Measurements from ENCODE around the gene KCTD2. TPM values are rescaled to one million over a fixed set of nuclear protein-coding genes. Genes with fewer than 3 reads are reported as not detected.

KCTD2 gene
- total RNA-seq, 4 donors from 2014 or later: 23.6 to 46.1 (median 34.6) TPM

GRCh38 chr17:75047398-75048098 lies 523 bp downstream of the KCTD2 start:
- TF ChIP-seq CTCF (IDR thresholded peaks at IDR 0.05): no peak

GRCh38 chr17:75048249-75048878 lies 1.3 kb downstream of the KCTD2 start:
- no peak for DNase-seq (ENCODE audit: low spot score)
- peak; percentile 35 for ATAC-seq (ENCODE audit: low FRiP score)

More at GRCh38 chr17:75047398-75048098, 523 bp downstream of the KCTD2 start:
- DNase-seq (ENCODE audit: low spot score) (no peak), ATAC-seq (ENCODE audit: low FRiP score) (peak; percentile 1)

GRCh38 chr17:75049057-75049456 lies 2.0 kb downstream of the KCTD2 start:
- DNase-seq (ENCODE audit: low spot score): no peak
- ATAC-seq (ENCODE audit: low FRiP score): no peak
- no peak for TF ChIP-seq CTCF (IDR thresholded peaks at IDR 0.05)

More at GRCh38 chr17:75048249-75048878, 1.3 kb downstream of the KCTD2 start:
- no peak for TF ChIP-seq CTCF (IDR thresholded peaks at IDR 0.05)

GRCh38 chr17:75049706-75050105 lies 2.7 kb downstream of the KCTD2 start:
- ATAC-seq (ENCODE audit: low FRiP score) (no peak), DNase-seq (ENCODE audit: low spot score) (no peak)
- no peak for TF ChIP-seq CTCF (IDR thresholded peaks at IDR 0.05)

GRCh38 chr17:75051941-75052340 lies 4.9 kb downstream of the KCTD2 start:
- TF ChIP-seq CTCF (IDR thresholded peaks at IDR 0.05): no peak
- ATAC-seq (ENCODE audit: low FRiP score): no peak
- no peak for DNase-seq (ENCODE audit: low spot score)

GRCh38 chr17:75059369-75060345 lies 12.6 kb downstream of the KCTD2 start:
- ATAC-seq (ENCODE audit: low FRiP score) (peak; percentile 71), DNase-seq (ENCODE audit: low spot score) (no peak)
- no peak for TF ChIP-seq CTCF (IDR thresholded peaks at IDR 0.05)
